WTC11 (cell line): Measurements from ENCODE around the gene KRTAP4-9. TPM values are rescaled to one million over a fixed set of nuclear protein-coding genes. Genes with fewer than 3 reads are reported as not detected.
"Not testable (repeated sequence)": the region's sequence is repeated elsewhere in the genome, so short reads cannot be mapped to it uniquely, and the experiment has no call there.

ENCODE experiments used
- ATAC-seq: fragments of 200-7000 bp; cut with Tn5 transposase; 2 replicates; pipeline ENCODE4 v1.10.0; 2021; ENCODE audit warnings: mild to moderate bottlenecking, moderate library complexity
- CTCF ChIA-PET: fragments of 300-600 bp; sonication (Branson Sonifier 250); formaldehyde crosslinking; loops from one replicate; lab custom pipeline; 2021; ENCODE audit warnings: antibody characterized with exemption; lab: Charles Lee
- POLR2A ChIA-PET: fragments of 350-600 bp; sonication (Branson Sonifier 250); formaldehyde crosslinking; loops from one replicate; lab custom pipeline; 2021; ENCODE audit warnings: antibody characterized with exemption; lab: Charles Lee
- DNase-seq: peaks from one replicate; pipeline ENCODE4 v3.0.0; 2021; ENCODE audit warnings: low spot score
- H3K27ac Mint-ChIP-seq: 2 replicates; pipeline ENCODE4 v1.8.0; 2021; ENCODE audit warnings: mixed read lengths
- H3K27me3 Mint-ChIP-seq: 2 replicates; pipeline ENCODE4 v1.8.0; 2021; ENCODE audit warnings: low read depth, mild to moderate bottlenecking, moderate library complexity, mixed read lengths
- H3K36me3 Mint-ChIP-seq: 2 replicates; pipeline ENCODE4 v1.8.0; 2021; ENCODE audit warnings: mixed read lengths
- H3K4me1 Mint-ChIP-seq: 2 replicates; pipeline ENCODE4 v1.8.0; 2022; ENCODE audit warnings: mixed read lengths
- H3K4me3 Mint-ChIP-seq: 2 replicates; pipeline ENCODE4 v1.8.0; 2021; ENCODE audit warnings: mild to moderate bottlenecking, moderate library complexity, mixed read lengths
- H3K9me3 Mint-ChIP-seq: 2 replicates; pipeline ENCODE4 v1.8.0; 2021; ENCODE audit warnings: mixed read lengths
- GABPB1 ChIP-seq: sonication (generic); formaldehyde crosslinking; IDR thresholded peaks from 2 replicates; pipeline ENCODE4 v1.8.1; 2023; ENCODE audit warnings: mild to moderate bottlenecking, missing genetic modification reagents
- GTF2I ChIP-seq: fragments of 250-450 bp; sonication (Bioruptor Pico); conservative IDR thresholded peaks from 2 replicates; pipeline ENCODE4 v1.4.0; 2021; ENCODE audit warnings: mild to moderate bottlenecking
- HMGA2 ChIP-seq: fragments of 250-450 bp; sonication (Bioruptor Pico); IDR thresholded peaks from 2 replicates; pipeline ENCODE4 v1.4.0; 2021; ENCODE audit warnings: mild to moderate bottlenecking, moderate library complexity
- HMGXB4 ChIP-seq: sonication (generic); formaldehyde crosslinking; IDR thresholded peaks from 2 replicates; pipeline ENCODE4 v1.8.1; 2023; ENCODE audit warnings: mild to moderate bottlenecking, moderate library complexity, missing genetic modification reagents
- MXD4 ChIP-seq: fragments of 250-450 bp; sonication (Bioruptor Pico); IDR thresholded peaks from 2 replicates; pipeline ENCODE4 v1.8.0; 2021; ENCODE audit warnings: mild to moderate bottlenecking, moderate library complexity, borderline replicate concordance
- NFATC4 ChIP-seq: fragments of 250-450 bp; sonication (Bioruptor Pico); IDR thresholded peaks from 2 replicates; pipeline ENCODE4 v1.9.0; 2021; ENCODE audit warnings: mild to moderate bottlenecking
- NR2C2 ChIP-seq: sonication (generic); formaldehyde crosslinking; IDR thresholded peaks from 2 replicates; pipeline ENCODE4 v1.8.0; 2022; ENCODE audit warnings: mild to moderate bottlenecking, missing genetic modification reagents
- PREB ChIP-seq: sonication (generic); formaldehyde crosslinking; IDR thresholded peaks from 2 replicates; pipeline ENCODE4 v1.8.1; 2022; ENCODE audit warnings: mild to moderate bottlenecking, missing genetic modification reagents, moderate library complexity, borderline replicate concordance
- TP53 ChIP-seq: sonication (generic); formaldehyde crosslinking; IDR thresholded peaks from 2 replicates; pipeline ENCODE4 v1.8.1; 2023; ENCODE audit warnings: mild to moderate bottlenecking, missing genetic modification reagents
- USF1 ChIP-seq: sonication (generic); formaldehyde crosslinking; IDR thresholded peaks from 2 replicates; pipeline ENCODE4 v1.8.0; 2022; ENCODE audit warnings: mild to moderate bottlenecking, missing genetic modification reagents
- ZNF121 ChIP-seq: sonication (generic); formaldehyde crosslinking; IDR thresholded peaks from 2 replicates; pipeline ENCODE4 v1.8.0; 2023; ENCODE audit warnings: missing genetic modification reagents
- ZNF219 ChIP-seq: sonication (generic); formaldehyde crosslinking; IDR thresholded peaks from 2 replicates; pipeline ENCODE4 v1.8.0; 2023; ENCODE audit warnings: missing genetic modification reagents, mild to moderate bottlenecking, borderline replicate concordance
- ZNF423 ChIP-seq: fragments of 250-450 bp; sonication (Bioruptor Pico); IDR thresholded peaks from 2 replicates; pipeline ENCODE4 v2.1.2; 2022; ENCODE audit warnings: mild to moderate bottlenecking, moderate library complexity
- total RNA-seq: library from RNA; stranded (reverse); gene quantifications from 3 replicates; pipeline ENCODE4 v1.2.3, GENCODE V29; 2021
- TF ChIP-seq, protein P1 (sequence below): sonication (generic); formaldehyde crosslinking; IDR thresholded peaks from 2 replicates; pipeline ENCODE4 v1.8.0; 2023; ENCODE audit warnings: missing genetic modification reagents
- TF ChIP-seq, protein P2 (sequence below): sonication (generic); formaldehyde crosslinking; IDR thresholded peaks from 2 replicates; pipeline ENCODE4 v1.8.1; 2023; ENCODE audit warnings: mild to moderate bottlenecking, missing genetic modification reagents, moderate library complexity
- TF ChIP-seq, protein P3 (sequence below): fragments of 250-450 bp; sonication (Bioruptor Pico); IDR thresholded peaks from 2 replicates; pipeline ENCODE4 v1.8.0; 2021; ENCODE audit warnings: mild to moderate bottlenecking

KRTAP4-9 gene
- total RNA-seq, 1 experiment from 2014 or later: not detected

DNA sequence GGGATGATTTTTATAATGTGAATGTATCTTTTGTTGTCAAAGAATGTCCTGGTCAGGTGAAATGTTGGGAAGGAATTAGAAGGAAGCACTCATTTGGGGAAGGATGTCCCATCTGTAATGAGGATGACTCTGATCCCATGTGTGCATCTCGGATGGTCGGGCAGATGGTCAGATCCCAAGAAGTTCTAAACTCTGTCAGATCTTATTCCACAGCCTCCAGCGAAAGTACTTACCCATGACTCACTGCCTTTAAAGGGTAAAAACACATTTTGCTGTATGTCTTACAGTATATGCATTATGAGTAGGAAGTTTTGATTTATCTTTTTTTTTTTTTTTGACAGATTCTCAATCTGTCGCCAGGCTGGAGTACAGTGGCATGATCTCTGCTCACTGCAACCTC lies 13.5 kb downstream of the KRTAP4-9 start:
- CTCF ChIA-PET: no interaction called here
- H3K4me3 Mint-ChIP-seq: no peak overlapping the region
- TF ChIP-seq NFATC4 (no peak), ZNF121 (CRISPR knock-in tag) (no peak), GABPB1 (CRISPR knock-in tag) (no peak), HMGXB4 (no peak), GTF2I (CRISPR knock-in tag) (no peak), NR2C2 (CRISPR knock-in tag) (no peak), ZNF423 (no peak), MXD4 (CRISPR knock-in tag) (no peak), USF1 (CRISPR knock-in tag) (no peak), PREB (no peak), TP53 (no peak), HMGA2 (CRISPR knock-in tag) (no peak), ZNF219 (CRISPR knock-in tag) (no peak)
- TF ChIP-seq, protein P1, sequence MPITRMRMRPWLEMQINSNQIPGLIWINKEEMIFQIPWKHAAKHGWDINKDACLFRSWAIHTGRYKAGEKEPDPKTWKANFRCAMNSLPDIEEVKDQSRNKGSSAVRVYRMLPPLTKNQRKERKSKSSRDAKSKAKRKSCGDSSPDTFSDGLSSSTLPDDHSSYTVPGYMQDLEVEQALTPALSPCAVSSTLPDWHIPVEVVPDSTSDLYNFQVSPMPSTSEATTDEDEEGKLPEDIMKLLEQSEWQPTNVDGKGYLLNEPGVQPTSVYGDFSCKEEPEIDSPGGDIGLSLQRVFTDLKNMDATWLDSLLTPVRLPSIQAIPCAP (CRISPR knock-in tag): no peak
- TF ChIP-seq, protein P2, sequence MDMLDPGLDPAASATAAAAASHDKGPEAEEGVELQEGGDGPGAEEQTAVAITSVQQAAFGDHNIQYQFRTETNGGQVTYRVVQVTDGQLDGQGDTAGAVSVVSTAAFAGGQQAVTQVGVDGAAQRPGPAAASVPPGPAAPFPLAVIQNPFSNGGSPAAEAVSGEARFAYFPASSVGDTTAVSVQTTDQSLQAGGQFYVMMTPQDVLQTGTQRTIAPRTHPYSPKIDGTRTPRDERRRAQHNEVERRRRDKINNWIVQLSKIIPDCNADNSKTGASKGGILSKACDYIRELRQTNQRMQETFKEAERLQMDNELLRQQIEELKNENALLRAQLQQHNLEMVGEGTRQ (CRISPR knock-in tag): no peak
- TF ChIP-seq, protein P3, sequence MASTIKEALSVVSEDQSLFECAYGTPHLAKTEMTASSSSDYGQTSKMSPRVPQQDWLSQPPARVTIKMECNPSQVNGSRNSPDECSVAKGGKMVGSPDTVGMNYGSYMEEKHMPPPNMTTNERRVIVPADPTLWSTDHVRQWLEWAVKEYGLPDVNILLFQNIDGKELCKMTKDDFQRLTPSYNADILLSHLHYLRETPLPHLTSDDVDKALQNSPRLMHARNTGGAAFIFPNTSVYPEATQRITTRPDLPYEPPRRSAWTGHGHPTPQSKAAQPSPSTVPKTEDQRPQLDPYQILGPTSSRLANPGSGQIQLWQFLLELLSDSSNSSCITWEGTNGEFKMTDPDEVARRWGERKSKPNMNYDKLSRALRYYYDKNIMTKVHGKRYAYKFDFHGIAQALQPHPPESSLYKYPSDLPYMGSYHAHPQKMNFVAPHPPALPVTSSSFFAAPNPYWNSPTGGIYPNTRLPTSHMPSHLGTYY (CRISPR knock-in tag): no peak
- TF ChIP-seq, all 79 proteins: peak for 0
- peaks cover 4% of the 10 kb centered on the region; the same call in 1 of the 2 replicates for H3K27me3 Mint-ChIP-seq
- POLR2A ChIA-PET: no interaction called here
- H3K9me3 Mint-ChIP-seq: peaks cover 33% of the 10 kb centered on the region
- no peak for ATAC-seq
- H3K27ac Mint-ChIP-seq: no peak overlapping the region
- no peak for DNase-seq
- H3K4me1 Mint-ChIP-seq: peaks cover 38% of the 10 kb centered on the region
- peaks cover 14% of the 10 kb centered on the region for H3K36me3 Mint-ChIP-seq

- H3K9me3 Mint-ChIP-seq: peaks cover 29% of the 10 kb centered on the region
- H3K36me3 Mint-ChIP-seq, H3K27me3 Mint-ChIP-seq, H3K4me3 Mint-ChIP-seq, POLR2A ChIA-PET, ATAC-seq, H3K27ac Mint-ChIP-seq, DNase-seq, CTCF ChIA-PET: not testable (repeated sequence)
- peaks cover 35% of the 10 kb centered on the region for H3K4me1 Mint-ChIP-seq
Observed at GRCh38 chr17:41119696-41120690, 14.8 kb downstream of the KRTAP4-9 start.
